ENCODE results near the gene CENPS. TPM values are rescaled to one million over a fixed set of nuclear protein-coding genes. Genes with fewer than 3 reads are reported as not detected.
A peak's percentile ranks its signal among the peaks of the same experiment; 100 is the strongest.
"Not testable (repeated sequence)": the region's sequence is repeated elsewhere in the genome, so short reads cannot be mapped to it uniquely, and the experiment has no call there.

Gene CENPS
- total RNA-seq, 2 experiments from 2014 or later: 13.6 to 18.4 TPM

DNA sequence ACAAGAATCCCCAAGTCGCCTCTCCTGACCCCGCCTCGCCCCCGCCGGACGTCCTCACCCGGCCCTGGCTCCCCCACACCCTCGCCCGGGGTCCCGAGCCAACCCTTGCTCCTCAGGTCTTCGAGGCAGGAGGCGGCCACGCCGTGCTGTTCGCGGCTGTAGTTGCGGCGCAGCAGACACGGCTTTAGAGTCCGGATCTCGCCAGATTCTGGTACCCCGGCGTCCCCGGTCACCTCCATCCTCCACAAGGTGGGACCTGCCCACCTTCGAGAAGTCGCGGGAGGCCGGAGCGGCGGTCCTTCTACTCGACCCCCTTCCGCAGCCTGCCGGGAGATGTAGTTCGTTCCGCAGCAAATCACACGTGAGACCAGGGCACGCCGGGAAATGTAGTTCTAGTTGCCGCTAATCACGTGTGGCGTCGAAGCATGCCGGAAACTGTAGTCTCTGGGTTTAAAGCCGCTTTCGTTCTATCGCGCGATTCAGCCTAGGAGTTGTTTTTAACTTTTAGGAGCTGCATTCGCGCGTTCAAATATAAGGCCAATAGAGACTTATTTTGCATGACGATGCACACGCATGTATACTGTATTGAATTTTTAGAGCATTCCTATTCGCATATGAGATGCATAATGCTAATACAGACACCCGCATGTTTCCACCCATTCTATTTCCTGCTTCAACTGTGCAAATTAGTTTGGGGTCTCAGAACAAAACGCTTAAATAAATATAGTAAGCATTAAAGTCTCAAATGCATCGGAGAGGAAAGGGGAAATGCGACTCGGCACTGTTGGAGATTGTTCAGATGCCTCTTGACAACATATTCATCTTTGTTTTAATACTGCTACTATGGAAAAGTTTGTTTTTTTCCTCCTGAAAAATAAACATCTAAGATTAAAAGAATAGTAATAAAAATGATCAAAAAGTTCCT is 42.2 kb downstream of the CENPS start, which contains the start of gene DFFA:
Gene DFFA (minus strand): TSS at position 310 of the 925 bp plus-strand sequence. CDS start 71 bp downstream, at position 239.
- ChIA-PET CTCF (ENCODE audit: unreplicated experiment) (interaction anchor here (0.6 kb wide), 1 partner anchor 16 kb away, joined by 4 read pairs; no protein-coding TSS in a partner anchor), POLR2A (interaction anchor here (1.0 kb wide), 1 partner anchor 38 kb away, joined by 4 read pairs; no protein-coding TSS in a partner anchor)
- H3K4me3 ChIP-seq (ENCODE audit: low read depth, low read length, poor library complexity, severe bottlenecking): peak within 1 kb of the TSS; percentile 85
- TSS peak; percentile 48 for BruUV-seq (replicated peaks)
- H3K9me3 ChIP-seq (ENCODE audit: low read length): no peaks in the 10 kb centered on the region
- peak within 1 kb of the TSS; percentile 96 for H3K27ac ChIP-seq (ENCODE audit: low read depth, low read length, poor library complexity, severe bottlenecking)
- peak; percentile 98 for DNase-seq (ENCODE audit: low spot score)
- peaks cover 29% of the 10 kb centered on the region for H3K36me3 ChIP-seq (ENCODE audit: insufficient read depth, low read length)
- H3K4me2 ChIP-seq (ENCODE audit: low read length): peak within 1 kb of the TSS; percentile 91
- intact Hi-C loops (cut with micrococcal nuclease; ENCODE audit: unreplicated experiment): loop anchor here (1.0 to 10.0 kb wide), 3 partner anchors 42 to 438 kb away; partner anchors contain the start of genes CENPS, PGD and UBE4B
- peaks cover 50% of the 10 kb centered on the region for H3K79me2 ChIP-seq (ENCODE audit: insufficient read depth, low read depth, low read length)
- peak within 1 kb of the TSS; percentile 88 for H2AFZ ChIP-seq (ENCODE audit: low read length)
- H4K20me1 ChIP-seq (ENCODE audit: insufficient read depth, low read length): peaks cover 4% of the 10 kb centered on the region; the same call in 1 of the 2 replicates
- TF ChIP-seq EZH2phosphoT487 (IDR thresholded peaks at IDR 0.05; ENCODE audit: borderline replicate concordance, low read depth, low read length) (no peak), CTCF (conservative IDR thresholded peaks at IDR 0.05; ENCODE audit: low read length) (0 out of 2 replicates have a peak, but pooled peaks have one; percentile 13)
- H3K4me1 ChIP-seq (ENCODE audit: insufficient read depth, low read length, poor library complexity, severe bottlenecking): peaks cover 32% of the 10 kb centered on the region
- H3K9me2 ChIP-seq (ENCODE audit: insufficient read depth, low read length): no peaks in the 10 kb centered on the region

GRCh38 chr1:10473145-10473765 is 43.0 kb downstream of the CENPS start:
- POLR2A ChIA-PET: interaction anchor here (1.0 kb wide), 1 partner anchor 39 kb away, joined by 4 read pairs; no protein-coding TSS in a partner anchor
- no TSS peak for BruUV-seq (replicated peaks)
- peaks cover 32% of the 10 kb centered on the region for H3K4me1 ChIP-seq (ENCODE audit: insufficient read depth, low read length, poor library complexity, severe bottlenecking)
- H3K36me3 ChIP-seq (ENCODE audit: insufficient read depth, low read length): peaks cover 22% of the 10 kb centered on the region
- peaks cover 58% of the 10 kb centered on the region for H3K79me2 ChIP-seq (ENCODE audit: insufficient read depth, low read depth, low read length)
- peak overlapping the region; percentile 91 for H3K4me2 ChIP-seq (ENCODE audit: low read length)
- DNase-seq (ENCODE audit: low spot score): peak; percentile 40
- H3K9me2 ChIP-seq (ENCODE audit: insufficient read depth, low read length): no peaks in the 10 kb centered on the region
- peak overlapping the region; percentile 96 for H3K27ac ChIP-seq (ENCODE audit: low read depth, low read length, poor library complexity, severe bottlenecking)
- H3K4me3 ChIP-seq (ENCODE audit: low read depth, low read length, poor library complexity, severe bottlenecking): peak overlapping the region; percentile 85
- no peaks in the 10 kb centered on the region for H3K9me3 ChIP-seq (ENCODE audit: low read length)
- intact Hi-C loops (cut with micrococcal nuclease; ENCODE audit: unreplicated experiment): loop anchor here (2.0 to 10.0 kb wide), 2 partner anchors 74 to 438 kb away; partner anchors contain the start of genes PGD and UBE4B
- TF ChIP-seq CTCF (conservative IDR thresholded peaks at IDR 0.05; ENCODE audit: low read length) (no peak), EZH2phosphoT487 (IDR thresholded peaks at IDR 0.05; ENCODE audit: borderline replicate concordance, low read depth, low read length) (no peak)
- CTCF ChIA-PET (ENCODE audit: unreplicated experiment): interaction anchor here (0.6 kb wide), 1 partner anchor 17 kb away, joined by 4 read pairs; no protein-coding TSS in a partner anchor
- peaks cover 4% of the 10 kb centered on the region; the same call in 1 of the 2 replicates for H4K20me1 ChIP-seq (ENCODE audit: insufficient read depth, low read length)
- H2AFZ ChIP-seq (ENCODE audit: low read length): peak overlapping the region; percentile 88

- DNase-seq (ENCODE audit: low spot score); H3K9me3 ChIP-seq (ENCODE audit: low read length); H4K20me1 ChIP-seq (ENCODE audit: insufficient read depth, low read length); H3K9me2 ChIP-seq (ENCODE audit: insufficient read depth, low read length); BruUV-seq (replicated peaks); CTCF ChIA-PET (ENCODE audit: unreplicated experiment): not testable (repeated sequence)
- Histone ChIP-seq H2AFZ (ENCODE audit: low read length) (peak overlapping the region; percentile 22; the same call in 1 of the 2 replicates), H3K79me2 (ENCODE audit: insufficient read depth, low read depth, low read length) (peaks cover 58% of the 10 kb centered on the region), H3K4me3 (ENCODE audit: low read depth, low read length, poor library complexity, severe bottlenecking) (peak overlapping the region; percentile 85), H3K27ac (ENCODE audit: low read depth, low read length, poor library complexity, severe bottlenecking) (peak overlapping the region; percentile 96), H3K4me1 (ENCODE audit: insufficient read depth, low read length, poor library complexity, severe bottlenecking) (peaks cover 32% of the 10 kb centered on the region), H3K36me3 (ENCODE audit: insufficient read depth, low read length) (peaks cover 12% of the 10 kb centered on the region; the same call in 1 of the 2 replicates), H3K4me2 (ENCODE audit: low read length) (peak overlapping the region; percentile 91)
- intact Hi-C loops (cut with micrococcal nuclease; ENCODE audit: unreplicated experiment): loop anchor here (10.0 kb wide), 1 partner anchor 439 kb away; the partner anchor contains the start of gene UBE4B
- POLR2A ChIA-PET: interaction anchor here (0.6 kb wide), 1 partner anchor 87 kb away, joined by 5 read pairs; no protein-coding TSS in a partner anchor
Measured at GRCh38 chr1:10474309-10474612, 44.0 kb downstream of the CENPS start.
